HFFc6 (cell line): Measurements from ENCODE around the gene FSD2. TPM values are rescaled to one million over a fixed set of nuclear protein-coding genes. Genes with fewer than 3 reads are reported as not detected.

Source experiments
- DNase-seq: peaks from one replicate; pipeline ENCODE4 v3.0.0-alpha.2; 2018
- H3K27ac Mint-ChIP-seq: 2 replicates; pipeline ENCODE4 v1.8.0; 2020; ENCODE audit warnings: mild to moderate bottlenecking, mixed read lengths
- H3K27me3 Mint-ChIP-seq: 2 replicates; pipeline ENCODE4 v1.8.0; 2021; ENCODE audit warnings: mild to moderate bottlenecking, moderate library complexity, mixed read lengths; ENCODE audit not compliant: insufficient read depth
- H3K36me3 Mint-ChIP-seq: 2 replicates; pipeline ENCODE4 v1.8.0; 2021; ENCODE audit warnings: low read depth, mixed read lengths
- H3K4me1 Mint-ChIP-seq: 2 replicates; pipeline ENCODE4 v1.8.0; 2020; ENCODE audit warnings: low read depth, mixed read lengths
- H3K4me3 Mint-ChIP-seq: 2 replicates; pipeline ENCODE4 v1.8.0; 2020; ENCODE audit warnings: mild to moderate bottlenecking, moderate library complexity, mixed read lengths
- H3K9me3 Mint-ChIP-seq: 2 replicates; pipeline ENCODE4 v1.8.0; 2020; ENCODE audit warnings: mild to moderate bottlenecking, mixed read lengths
- total RNA-seq, 6 experiments: library from RNA; stranded (reverse); fragmentation: NEBNext Ultra II Directional; extraction: Animal tissue kit (Norgen Biotek cat#: 25700); gene quantifications; 2 replicates in 1 of 6; 3 replicates in 5 of 6; pipeline ENCODE4 v1.2.3, GENCODE V29; 2021
- TF ChIP-seq, protein P1 (sequence below): fragments of 200-600 bp; sonication (generic); IDR thresholded peaks from 2 replicates; pipeline ENCODE4 v1.5.0; 2021; ENCODE audit warnings: antibody characterized with exemption, mild to moderate bottlenecking

FSD2 gene
- total RNA-seq, 6 experiments from 2014 or later, result not detected

DNA sequence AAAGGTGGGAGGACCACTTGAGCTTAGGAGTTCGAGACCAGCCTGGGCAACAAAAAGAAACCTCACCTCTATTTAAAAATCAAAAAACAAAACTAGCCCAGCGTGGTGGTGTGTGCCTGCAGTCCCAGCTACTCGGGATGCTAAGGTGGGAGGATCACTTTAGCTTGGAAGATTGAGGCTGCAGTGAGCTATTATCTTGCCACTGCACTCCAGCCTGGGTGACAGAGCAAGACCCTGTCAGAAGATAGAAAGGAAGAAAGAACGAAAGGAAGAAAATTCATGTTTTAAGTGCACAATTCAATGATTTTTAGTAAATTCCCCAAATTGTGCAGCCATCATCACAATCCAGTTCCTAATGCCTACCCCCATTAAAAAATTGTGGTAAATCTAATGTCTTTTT is 7.8 kb downstream of the FSD2 start:
- Mint-ChIP-seq H3K27me3 (peaks cover 17% of the 10 kb centered on the region), H3K4me3 (no peak overlapping the region)

DNA sequence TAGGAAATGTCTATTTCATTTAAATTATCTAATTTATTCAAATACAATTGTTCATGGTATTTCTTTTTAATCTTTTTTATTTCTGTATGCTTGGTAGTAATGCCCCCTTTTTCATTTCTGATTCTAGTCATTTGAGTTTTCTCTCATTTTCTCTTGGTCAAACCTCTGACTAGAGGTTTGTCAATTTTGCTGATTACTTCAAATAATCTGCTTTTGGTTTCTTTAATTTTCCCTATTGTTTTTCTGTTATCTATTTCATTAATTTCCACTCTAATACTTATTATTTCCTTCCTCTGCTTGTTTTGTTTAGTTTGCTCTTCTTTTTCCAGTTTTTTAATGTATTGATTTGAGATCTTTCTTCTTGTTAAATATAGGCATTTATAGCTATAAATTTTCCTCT is 12.1 kb downstream of the FSD2 start:
- TF ChIP-seq, protein P1, sequence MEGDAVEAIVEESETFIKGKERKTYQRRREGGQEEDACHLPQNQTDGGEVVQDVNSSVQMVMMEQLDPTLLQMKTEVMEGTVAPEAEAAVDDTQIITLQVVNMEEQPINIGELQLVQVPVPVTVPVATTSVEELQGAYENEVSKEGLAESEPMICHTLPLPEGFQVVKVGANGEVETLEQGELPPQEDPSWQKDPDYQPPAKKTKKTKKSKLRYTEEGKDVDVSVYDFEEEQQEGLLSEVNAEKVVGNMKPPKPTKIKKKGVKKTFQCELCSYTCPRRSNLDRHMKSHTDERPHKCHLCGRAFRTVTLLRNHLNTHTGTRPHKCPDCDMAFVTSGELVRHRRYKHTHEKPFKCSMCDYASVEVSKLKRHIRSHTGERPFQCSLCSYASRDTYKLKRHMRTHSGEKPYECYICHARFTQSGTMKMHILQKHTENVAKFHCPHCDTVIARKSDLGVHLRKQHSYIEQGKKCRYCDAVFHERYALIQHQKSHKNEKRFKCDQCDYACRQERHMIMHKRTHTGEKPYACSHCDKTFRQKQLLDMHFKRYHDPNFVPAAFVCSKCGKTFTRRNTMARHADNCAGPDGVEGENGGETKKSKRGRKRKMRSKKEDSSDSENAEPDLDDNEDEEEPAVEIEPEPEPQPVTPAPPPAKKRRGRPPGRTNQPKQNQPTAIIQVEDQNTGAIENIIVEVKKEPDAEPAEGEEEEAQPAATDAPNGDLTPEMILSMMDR, result no peak
- Mint-ChIP-seq H3K27me3 (peaks cover 4% of the 10 kb centered on the region), H3K4me1 (no peaks in the 10 kb centered on the region), H3K36me3 (no peaks in the 10 kb centered on the region), H3K9me3 (peaks cover 6% of the 10 kb centered on the region; the same call in 1 of the 2 replicates), H3K4me3 (no peak overlapping the region), H3K27ac (no peak overlapping the region)
- no peak for DNase-seq

More for the DNA sequence above, 7.8 kb downstream of the FSD2 start:
- TF ChIP-seq, protein P1, result no peak
- Mint-ChIP-seq H3K9me3 (peaks cover 6% of the 10 kb centered on the region; the same call in 1 of the 2 replicates), H3K4me1 (no peaks in the 10 kb centered on the region), H3K36me3 (no peaks in the 10 kb centered on the region), H3K27ac (no peak overlapping the region)
- no peak for DNase-seq

DNA sequence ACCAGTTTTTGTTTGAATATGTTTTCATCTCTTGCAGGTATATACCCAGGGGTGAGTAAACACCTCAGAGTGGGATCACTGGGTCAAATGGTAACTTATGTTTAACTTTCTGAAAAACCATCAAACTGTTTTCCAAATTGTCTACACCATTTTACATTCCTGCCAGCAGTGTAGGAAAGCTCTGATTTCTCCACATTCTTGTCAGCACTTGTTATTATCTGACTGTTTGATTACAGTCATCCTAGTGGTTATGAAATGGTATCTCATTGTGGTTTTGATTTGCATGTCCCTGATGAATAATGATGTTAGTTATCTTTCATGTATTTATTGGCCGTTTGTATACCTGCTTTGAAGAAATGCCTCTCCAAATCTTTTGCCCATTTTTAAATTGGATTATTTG is 13.8 kb downstream of the FSD2 start:
- Mint-ChIP-seq H3K4me3 (no peak overlapping the region), H3K4me1 (no peaks in the 10 kb centered on the region; the same call in 1 of the 2 replicates), H3K36me3 (no peaks in the 10 kb centered on the region), H3K27ac (no peak overlapping the region), H3K27me3 (peaks cover 4% of the 10 kb centered on the region; the same call in 1 of the 2 replicates), H3K9me3 (peaks cover 6% of the 10 kb centered on the region; the same call in 1 of the 2 replicates)
- TF ChIP-seq, protein P1, result no peak
- DNase-seq, result no peak

DNA sequence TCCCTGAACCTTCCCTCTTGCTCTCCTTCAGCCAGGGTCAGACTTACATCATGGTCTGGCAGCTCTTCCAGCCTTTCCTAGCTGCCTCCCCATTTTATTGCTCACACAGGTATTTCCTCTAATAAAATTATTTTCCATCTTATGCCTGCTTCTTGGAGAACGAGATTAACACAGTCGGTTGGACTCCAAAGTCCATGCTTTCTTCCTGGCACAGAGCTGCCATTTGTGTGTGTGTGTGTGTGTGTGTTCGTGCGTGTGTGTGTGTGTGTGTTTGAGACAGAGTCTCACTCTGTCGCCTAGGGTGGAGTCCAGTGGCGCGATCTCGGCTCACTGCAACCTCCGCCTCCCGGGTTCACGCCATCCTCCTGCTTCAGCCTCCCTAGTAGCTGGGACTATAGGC is 15.5 kb downstream of the FSD2 start:
- TF ChIP-seq, protein P1, result no peak
- Mint-ChIP-seq H3K27ac (no peak overlapping the region), H3K27me3 (peaks cover 11% of the 10 kb centered on the region), H3K9me3 (peaks cover 6% of the 10 kb centered on the region; the same call in 1 of the 2 replicates), H3K36me3 (no peaks in the 10 kb centered on the region), H3K4me1 (no peaks in the 10 kb centered on the region; the same call in 1 of the 2 replicates), H3K4me3 (no peak overlapping the region)
- DNase-seq, result no peak

DNA sequence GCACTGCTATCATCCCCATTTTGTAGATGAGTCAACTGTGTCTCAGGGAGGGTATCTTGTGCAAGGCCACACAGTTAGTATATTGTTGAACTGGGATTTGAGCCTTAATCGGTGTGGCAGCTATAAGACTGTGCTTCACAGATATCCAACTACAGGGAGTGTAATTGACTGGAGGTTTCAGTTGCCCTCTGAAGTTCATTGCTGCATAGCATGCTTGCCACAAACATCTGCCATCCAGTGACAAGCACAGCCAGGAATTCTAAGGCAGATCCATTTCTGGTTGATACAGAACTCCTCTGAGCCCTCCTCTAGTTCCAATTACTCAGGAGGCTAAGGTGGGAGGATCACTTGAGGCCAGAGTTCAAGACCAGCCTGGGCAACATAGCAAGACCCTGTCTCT is 16.4 kb downstream of the FSD2 start:
- Mint-ChIP-seq H3K27ac (no peak overlapping the region), H3K27me3 (peaks cover 13% of the 10 kb centered on the region), H3K36me3 (no peaks in the 10 kb centered on the region), H3K4me1 (no peaks in the 10 kb centered on the region; the same call in 1 of the 2 replicates), H3K9me3 (peaks cover 6% of the 10 kb centered on the region; the same call in 1 of the 2 replicates), H3K4me3 (no peak overlapping the region)
- TF ChIP-seq, protein P1, result no peak
- DNase-seq, result peak; percentile 30
